H1 (cell line): ENCODE data around the gene CHPT1. TPM values are rescaled to one million over a fixed set of nuclear protein-coding genes. Genes with fewer than 3 reads are reported as not detected.

Source experiments
- CHD7 ChIP-seq: fragments of 300-600 bp; sonication (generic); IDR thresholded peaks from 2 replicates; pipeline ENCODE4 v1.7.1; 2012; ENCODE audit warnings: low read length, moderate library complexity, mild to moderate bottlenecking, inconsistent platforms; ENCODE audit not compliant: insufficient replicate concordance
- polyA plus RNA-seq, 7 experiments: library from polyadenylated mRNA; depleted of rRNA in 3 of 7; stranded (reverse) in 5 of 7; unstranded in 2 of 7; fragments of >200 nt in 5 of 7; fragments of 200-250 nt in 2 of 7; gene quantifications; 1 replicate in 5 of 7; 2 replicates in 1 of 7; 4 replicates in 1 of 7; pipeline versions ENCODE4 v1.2.1 to v1.2.3, GENCODE V29; 2011 to 2013; ENCODE audit warnings: missing spikeins in 2 of 7, mixed read lengths in 2 of 7
- total RNA-seq: library from RNA; stranded (reverse); fragmentation: NEBNext Ultra II Directional; extraction: Animal tissue kit (Norgen Biotek cat#: 25700); gene quantifications from 2 replicates; pipeline ENCODE4 v1.2.1, GENCODE V29; 2021
- TF ChIP-seq, protein P1 (sequence below): IDR thresholded peaks from 2 replicates; pipeline ENCODE4 v1.6.1; 2012; ENCODE audit warnings: inconsistent platforms

The CHPT1 gene
- total and polyA plus RNA-seq, 2 of the 8 experiments (the other 6 are each of a cell fraction or from before 2014, with no cell fraction given): 13.3 to 22.5 TPM

GRCh38 chr12:101650346-101651117 lies 46.9 kb upstream of the CHPT1 start (continued):
- no peak for TF ChIP-seq CHD7
- TF ChIP-seq, protein P1, sequence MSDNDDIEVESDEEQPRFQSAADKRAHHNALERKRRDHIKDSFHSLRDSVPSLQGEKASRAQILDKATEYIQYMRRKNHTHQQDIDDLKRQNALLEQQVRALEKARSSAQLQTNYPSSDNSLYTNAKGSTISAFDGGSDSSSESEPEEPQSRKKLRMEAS: no peak
